WTC11 (cell line): ENCODE results near the gene FCN1. TPM values are rescaled to one million over a fixed set of nuclear protein-coding genes. Genes with fewer than 3 reads are reported as not detected.

Experiments
- ATAC-seq: fragments of 200-7000 bp; cut with Tn5 transposase; 2 replicates; pipeline ENCODE4 v1.10.0; 2021; ENCODE audit warnings: mild to moderate bottlenecking, moderate library complexity
- CTCF ChIA-PET: fragments of 300-600 bp; sonication (Branson Sonifier 250); formaldehyde crosslinking; loops from one replicate; lab custom pipeline; 2021; ENCODE audit warnings: antibody characterized with exemption; lab: Charles Lee
- POLR2A ChIA-PET: fragments of 350-600 bp; sonication (Branson Sonifier 250); formaldehyde crosslinking; loops from one replicate; lab custom pipeline; 2021; ENCODE audit warnings: antibody characterized with exemption; lab: Charles Lee
- DNase-seq: peaks from one replicate; pipeline ENCODE4 v3.0.0; 2021; ENCODE audit warnings: low spot score
- H3K27ac Mint-ChIP-seq: 2 replicates; pipeline ENCODE4 v1.8.0; 2021; ENCODE audit warnings: mixed read lengths
- H3K27me3 Mint-ChIP-seq: 2 replicates; pipeline ENCODE4 v1.8.0; 2021; ENCODE audit warnings: low read depth, mild to moderate bottlenecking, moderate library complexity, mixed read lengths
- H3K36me3 Mint-ChIP-seq: 2 replicates; pipeline ENCODE4 v1.8.0; 2021; ENCODE audit warnings: mixed read lengths
- H3K4me1 Mint-ChIP-seq: 2 replicates; pipeline ENCODE4 v1.8.0; 2022; ENCODE audit warnings: mixed read lengths
- H3K4me3 Mint-ChIP-seq: 2 replicates; pipeline ENCODE4 v1.8.0; 2021; ENCODE audit warnings: mild to moderate bottlenecking, moderate library complexity, mixed read lengths
- H3K9me3 Mint-ChIP-seq: 2 replicates; pipeline ENCODE4 v1.8.0; 2021; ENCODE audit warnings: mixed read lengths
- CREB1 ChIP-seq: sonication (generic); formaldehyde crosslinking; IDR thresholded peaks from 2 replicates; pipeline ENCODE4 v1.8.0; 2023; ENCODE audit warnings: mild to moderate bottlenecking, missing genetic modification reagents
- IRF2 ChIP-seq: sonication (generic); formaldehyde crosslinking; IDR thresholded peaks from 2 replicates; pipeline ENCODE4 v1.8.0; 2022; ENCODE audit warnings: low read depth, missing genetic modification reagents, borderline replicate concordance
- JUN ChIP-seq: sonication (generic); formaldehyde crosslinking; IDR thresholded peaks from 2 replicates; pipeline ENCODE4 v1.8.0; 2023; ENCODE audit warnings: mild to moderate bottlenecking, missing genetic modification reagents
- KAT7 ChIP-seq: sonication (generic); formaldehyde crosslinking; IDR thresholded peaks from 2 replicates; pipeline ENCODE4 v1.8.1; 2023; ENCODE audit warnings: missing genetic modification reagents, mild to moderate bottlenecking, borderline replicate concordance
- MXD4 ChIP-seq: fragments of 250-450 bp; sonication (Bioruptor Pico); IDR thresholded peaks from 2 replicates; pipeline ENCODE4 v1.8.0; 2021; ENCODE audit warnings: mild to moderate bottlenecking, moderate library complexity, borderline replicate concordance
- NFYB ChIP-seq: sonication (generic); formaldehyde crosslinking; conservative IDR thresholded peaks from 2 replicates; pipeline ENCODE4 v1.8.0; 2022; ENCODE audit warnings: low read depth, missing genetic modification reagents
- NR2C2 ChIP-seq: sonication (generic); formaldehyde crosslinking; IDR thresholded peaks from 2 replicates; pipeline ENCODE4 v1.8.0; 2022; ENCODE audit warnings: mild to moderate bottlenecking, missing genetic modification reagents
- OVOL2 ChIP-seq: fragments of 250-450 bp; sonication (Bioruptor Pico); IDR thresholded peaks from 2 replicates; pipeline ENCODE4 v1.9.0; 2021; ENCODE audit warnings: mild to moderate bottlenecking, borderline replicate concordance
- PRRX2 ChIP-seq: fragments of 250-450 bp; sonication (Bioruptor Pico); IDR thresholded peaks from 2 replicates; pipeline ENCODE4 v1.8.0; 2021; ENCODE audit warnings: mild to moderate bottlenecking
- SMAD3 ChIP-seq: sonication (generic); formaldehyde crosslinking; IDR thresholded peaks from 2 replicates; pipeline ENCODE4 v1.8.0; 2022; ENCODE audit warnings: missing genetic modification reagents, mild to moderate bottlenecking, borderline replicate concordance
- SOX15 ChIP-seq: fragments of 250-450 bp; sonication (Bioruptor Pico); IDR thresholded peaks from 2 replicates; pipeline ENCODE4 v1.9.0; 2021; ENCODE audit warnings: mild to moderate bottlenecking
- ZNF219 ChIP-seq: sonication (generic); formaldehyde crosslinking; IDR thresholded peaks from 2 replicates; pipeline ENCODE4 v1.8.0; 2023; ENCODE audit warnings: missing genetic modification reagents, mild to moderate bottlenecking, borderline replicate concordance
- ZNF416 ChIP-seq: fragments of 250-450 bp; sonication (Bioruptor Pico); IDR thresholded peaks from 2 replicates; pipeline ENCODE4 v1.9.0; 2021; ENCODE audit warnings: mild to moderate bottlenecking, inconsistent platforms
- ZNF423 ChIP-seq: fragments of 250-450 bp; sonication (Bioruptor Pico); IDR thresholded peaks from 2 replicates; pipeline ENCODE4 v2.1.2; 2022; ENCODE audit warnings: mild to moderate bottlenecking, moderate library complexity
- total RNA-seq: library from RNA; stranded (reverse); gene quantifications from 3 replicates; pipeline ENCODE4 v1.2.3, GENCODE V29; 2021
- TF ChIP-seq, protein P1 (sequence below): sonication (generic); formaldehyde crosslinking; IDR thresholded peaks from 2 replicates; pipeline ENCODE4 v1.8.0; 2022; ENCODE audit warnings: mild to moderate bottlenecking, missing genetic modification reagents
- TF ChIP-seq, protein P2 (sequence below): sonication (generic); formaldehyde crosslinking; conservative IDR thresholded peaks from 2 replicates; pipeline ENCODE4 v1.8.1; 2022; ENCODE audit warnings: mild to moderate bottlenecking, missing genetic modification reagents
- TF ChIP-seq, protein P3 (sequence below): fragments of 250-450 bp; sonication (Bioruptor Pico); IDR thresholded peaks from 2 replicates; pipeline ENCODE4 v1.8.0; 2021; ENCODE audit warnings: mild to moderate bottlenecking
- TF ChIP-seq, protein P4 (sequence below): sonication (generic); formaldehyde crosslinking; IDR thresholded peaks from 2 replicates; pipeline ENCODE4 v1.8.0; 2022; ENCODE audit warnings: mild to moderate bottlenecking, missing genetic modification reagents
- TF ChIP-seq, protein P5 (sequence below): sonication (generic); formaldehyde crosslinking; IDR thresholded peaks from 2 replicates; pipeline ENCODE4 v1.8.0; 2022; ENCODE audit warnings: missing genetic modification reagents
- TF ChIP-seq, protein P6 (sequence below): fragments of 250-450 bp; sonication (Bioruptor Pico); IDR thresholded peaks from 2 replicates; pipeline ENCODE4 v1.9.0; 2021; ENCODE audit warnings: mild to moderate bottlenecking
- TF ChIP-seq, protein P7 (sequence below): sonication (generic); formaldehyde crosslinking; IDR thresholded peaks from 2 replicates; pipeline ENCODE4 v1.8.0; 2023; ENCODE audit warnings: missing genetic modification reagents, mild to moderate bottlenecking, borderline replicate concordance

The FCN1 gene
- total RNA-seq, 1 experiment from 2014 or later: not detected

DNA sequence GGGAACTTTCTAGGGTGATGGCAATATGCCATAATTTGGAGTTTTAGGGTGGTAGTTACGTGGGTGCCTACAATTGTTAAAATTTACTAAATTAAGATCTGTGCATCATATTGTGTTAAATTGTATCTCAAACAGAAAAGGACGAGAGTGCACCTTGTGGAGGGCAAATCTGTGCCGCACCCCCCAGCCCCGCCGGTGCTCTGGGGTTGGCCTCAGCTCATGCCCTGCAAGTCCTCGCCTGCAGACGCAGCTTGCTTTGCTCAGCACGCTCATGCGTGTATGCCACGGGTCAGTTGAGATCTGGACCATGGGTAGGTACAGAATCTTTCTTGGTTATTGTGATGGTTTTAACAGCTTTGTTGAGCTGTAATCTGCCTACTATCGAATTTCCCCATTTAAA, 33.7 kb upstream of the FCN1 start:
- ATAC-seq: no peak

DNA sequence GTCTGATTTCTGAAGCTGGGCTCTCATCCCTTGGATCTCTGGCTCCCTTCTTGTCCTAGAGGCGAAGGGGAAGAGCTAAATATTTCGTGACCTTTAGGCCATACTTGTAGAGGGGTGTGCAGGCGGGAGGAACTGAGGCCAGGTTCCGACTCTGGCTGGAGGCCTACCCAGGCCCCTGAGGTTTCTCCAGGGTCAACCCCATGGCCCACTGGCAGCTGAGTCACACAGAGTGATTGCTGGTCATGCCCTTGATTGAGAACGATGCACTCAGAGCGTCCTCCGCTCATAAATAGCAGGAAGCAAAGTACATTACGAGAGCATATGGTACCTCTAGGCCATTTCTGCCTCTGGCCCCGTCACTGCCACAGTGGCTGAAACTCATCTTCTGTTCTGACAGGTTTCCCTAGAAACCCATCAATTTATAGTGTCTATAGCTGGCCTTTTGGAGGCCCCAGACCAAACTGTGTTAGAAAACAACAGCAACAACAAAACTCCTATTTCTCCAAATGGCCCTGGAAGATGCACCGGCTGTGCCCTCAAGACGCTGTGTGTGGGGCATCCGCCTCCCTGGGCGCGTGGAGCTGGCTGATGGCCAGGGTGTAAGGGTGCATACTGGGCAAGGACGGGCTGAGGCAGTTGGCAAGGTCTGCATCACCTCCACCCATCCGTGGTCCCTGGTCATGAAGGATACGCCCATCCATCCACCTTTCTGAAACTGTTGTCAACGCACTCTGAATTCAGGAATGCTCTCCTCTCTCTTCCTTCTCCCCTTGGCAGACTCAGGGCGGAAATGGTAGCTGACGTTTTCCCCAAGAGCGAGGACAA, 32.9 kb upstream of the FCN1 start:
- no peak overlapping the region; the same call in 1 of the 2 replicates for H3K27ac Mint-ChIP-seq
- ATAC-seq (no peak), DNase-seq (no peak)
- no peak overlapping the region for H3K4me3 Mint-ChIP-seq
- no peak for TF ChIP-seq CREB1 (CRISPR knock-in tag)
- TF ChIP-seq, protein P1, sequence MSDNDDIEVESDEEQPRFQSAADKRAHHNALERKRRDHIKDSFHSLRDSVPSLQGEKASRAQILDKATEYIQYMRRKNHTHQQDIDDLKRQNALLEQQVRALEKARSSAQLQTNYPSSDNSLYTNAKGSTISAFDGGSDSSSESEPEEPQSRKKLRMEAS (CRISPR knock-in tag): no peak
- TF ChIP-seq, protein P2, sequence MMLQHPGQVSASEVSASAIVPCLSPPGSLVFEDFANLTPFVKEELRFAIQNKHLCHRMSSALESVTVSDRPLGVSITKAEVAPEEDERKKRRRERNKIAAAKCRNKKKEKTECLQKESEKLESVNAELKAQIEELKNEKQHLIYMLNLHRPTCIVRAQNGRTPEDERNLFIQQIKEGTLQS: no peak
- TF ChIP-seq OVOL2: no peak
- no peak for TF ChIP-seq KAT7 (CRISPR knock-in tag)
- TF ChIP-seq ZNF423 (CRISPR knock-in tag): no peak
- no peak for TF ChIP-seq NFYB (CRISPR knock-in tag)
- TF ChIP-seq SOX15 (CRISPR knock-in tag): no peak
- no peak for TF ChIP-seq NR2C2 (CRISPR knock-in tag)
- TF ChIP-seq, protein P3, sequence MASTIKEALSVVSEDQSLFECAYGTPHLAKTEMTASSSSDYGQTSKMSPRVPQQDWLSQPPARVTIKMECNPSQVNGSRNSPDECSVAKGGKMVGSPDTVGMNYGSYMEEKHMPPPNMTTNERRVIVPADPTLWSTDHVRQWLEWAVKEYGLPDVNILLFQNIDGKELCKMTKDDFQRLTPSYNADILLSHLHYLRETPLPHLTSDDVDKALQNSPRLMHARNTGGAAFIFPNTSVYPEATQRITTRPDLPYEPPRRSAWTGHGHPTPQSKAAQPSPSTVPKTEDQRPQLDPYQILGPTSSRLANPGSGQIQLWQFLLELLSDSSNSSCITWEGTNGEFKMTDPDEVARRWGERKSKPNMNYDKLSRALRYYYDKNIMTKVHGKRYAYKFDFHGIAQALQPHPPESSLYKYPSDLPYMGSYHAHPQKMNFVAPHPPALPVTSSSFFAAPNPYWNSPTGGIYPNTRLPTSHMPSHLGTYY (CRISPR knock-in tag): no peak
- TF ChIP-seq, protein P4, sequence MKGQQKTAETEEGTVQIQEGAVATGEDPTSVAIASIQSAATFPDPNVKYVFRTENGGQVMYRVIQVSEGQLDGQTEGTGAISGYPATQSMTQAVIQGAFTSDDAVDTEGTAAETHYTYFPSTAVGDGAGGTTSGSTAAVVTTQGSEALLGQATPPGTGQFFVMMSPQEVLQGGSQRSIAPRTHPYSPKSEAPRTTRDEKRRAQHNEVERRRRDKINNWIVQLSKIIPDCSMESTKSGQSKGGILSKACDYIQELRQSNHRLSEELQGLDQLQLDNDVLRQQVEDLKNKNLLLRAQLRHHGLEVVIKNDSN (CRISPR knock-in tag): no peak
- TF ChIP-seq, protein P5, sequence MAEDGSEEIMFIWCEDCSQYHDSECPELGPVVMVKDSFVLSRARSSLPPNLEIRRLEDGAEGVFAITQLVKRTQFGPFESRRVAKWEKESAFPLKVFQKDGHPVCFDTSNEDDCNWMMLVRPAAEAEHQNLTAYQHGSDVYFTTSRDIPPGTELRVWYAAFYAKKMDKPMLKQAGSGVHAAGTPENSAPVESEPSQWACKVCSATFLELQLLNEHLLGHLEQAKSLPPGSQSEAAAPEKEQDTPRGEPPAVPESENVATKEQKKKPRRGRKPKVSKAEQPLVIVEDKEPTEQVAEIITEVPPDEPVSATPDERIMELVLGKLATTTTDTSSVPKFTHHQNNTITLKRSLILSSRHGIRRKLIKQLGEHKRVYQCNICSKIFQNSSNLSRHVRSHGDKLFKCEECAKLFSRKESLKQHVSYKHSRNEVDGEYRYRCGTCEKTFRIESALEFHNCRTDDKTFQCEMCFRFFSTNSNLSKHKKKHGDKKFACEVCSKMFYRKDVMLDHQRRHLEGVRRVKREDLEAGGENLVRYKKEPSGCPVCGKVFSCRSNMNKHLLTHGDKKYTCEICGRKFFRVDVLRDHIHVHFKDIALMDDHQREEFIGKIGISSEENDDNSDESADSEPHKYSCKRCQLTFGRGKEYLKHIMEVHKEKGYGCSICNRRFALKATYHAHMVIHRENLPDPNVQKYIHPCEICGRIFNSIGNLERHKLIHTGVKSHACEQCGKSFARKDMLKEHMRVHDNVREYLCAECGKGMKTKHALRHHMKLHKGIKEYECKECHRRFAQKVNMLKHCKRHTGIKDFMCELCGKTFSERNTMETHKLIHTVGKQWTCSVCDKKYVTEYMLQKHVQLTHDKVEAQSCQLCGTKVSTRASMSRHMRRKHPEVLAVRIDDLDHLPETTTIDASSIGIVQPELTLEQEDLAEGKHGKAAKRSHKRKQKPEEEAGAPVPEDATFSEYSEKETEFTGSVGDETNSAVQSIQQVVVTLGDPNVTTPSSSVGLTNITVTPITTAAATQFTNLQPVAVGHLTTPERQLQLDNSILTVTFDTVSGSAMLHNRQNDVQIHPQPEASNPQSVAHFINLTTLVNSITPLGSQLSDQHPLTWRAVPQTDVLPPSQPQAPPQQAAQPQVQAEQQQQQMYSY (CRISPR knock-in tag): no peak
- TF ChIP-seq, protein P6, sequence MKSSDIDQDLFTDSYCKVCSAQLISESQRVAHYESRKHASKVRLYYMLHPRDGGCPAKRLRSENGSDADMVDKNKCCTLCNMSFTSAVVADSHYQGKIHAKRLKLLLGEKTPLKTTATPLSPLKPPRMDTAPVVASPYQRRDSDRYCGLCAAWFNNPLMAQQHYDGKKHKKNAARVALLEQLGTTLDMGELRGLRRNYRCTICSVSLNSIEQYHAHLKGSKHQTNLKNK (CRISPR knock-in tag): no peak
- TF ChIP-seq ZNF416 (CRISPR knock-in tag): no peak
- no peak for TF ChIP-seq ZNF219
- no peak for TF ChIP-seq PRRX2 (CRISPR knock-in tag)
- TF ChIP-seq, protein P7, sequence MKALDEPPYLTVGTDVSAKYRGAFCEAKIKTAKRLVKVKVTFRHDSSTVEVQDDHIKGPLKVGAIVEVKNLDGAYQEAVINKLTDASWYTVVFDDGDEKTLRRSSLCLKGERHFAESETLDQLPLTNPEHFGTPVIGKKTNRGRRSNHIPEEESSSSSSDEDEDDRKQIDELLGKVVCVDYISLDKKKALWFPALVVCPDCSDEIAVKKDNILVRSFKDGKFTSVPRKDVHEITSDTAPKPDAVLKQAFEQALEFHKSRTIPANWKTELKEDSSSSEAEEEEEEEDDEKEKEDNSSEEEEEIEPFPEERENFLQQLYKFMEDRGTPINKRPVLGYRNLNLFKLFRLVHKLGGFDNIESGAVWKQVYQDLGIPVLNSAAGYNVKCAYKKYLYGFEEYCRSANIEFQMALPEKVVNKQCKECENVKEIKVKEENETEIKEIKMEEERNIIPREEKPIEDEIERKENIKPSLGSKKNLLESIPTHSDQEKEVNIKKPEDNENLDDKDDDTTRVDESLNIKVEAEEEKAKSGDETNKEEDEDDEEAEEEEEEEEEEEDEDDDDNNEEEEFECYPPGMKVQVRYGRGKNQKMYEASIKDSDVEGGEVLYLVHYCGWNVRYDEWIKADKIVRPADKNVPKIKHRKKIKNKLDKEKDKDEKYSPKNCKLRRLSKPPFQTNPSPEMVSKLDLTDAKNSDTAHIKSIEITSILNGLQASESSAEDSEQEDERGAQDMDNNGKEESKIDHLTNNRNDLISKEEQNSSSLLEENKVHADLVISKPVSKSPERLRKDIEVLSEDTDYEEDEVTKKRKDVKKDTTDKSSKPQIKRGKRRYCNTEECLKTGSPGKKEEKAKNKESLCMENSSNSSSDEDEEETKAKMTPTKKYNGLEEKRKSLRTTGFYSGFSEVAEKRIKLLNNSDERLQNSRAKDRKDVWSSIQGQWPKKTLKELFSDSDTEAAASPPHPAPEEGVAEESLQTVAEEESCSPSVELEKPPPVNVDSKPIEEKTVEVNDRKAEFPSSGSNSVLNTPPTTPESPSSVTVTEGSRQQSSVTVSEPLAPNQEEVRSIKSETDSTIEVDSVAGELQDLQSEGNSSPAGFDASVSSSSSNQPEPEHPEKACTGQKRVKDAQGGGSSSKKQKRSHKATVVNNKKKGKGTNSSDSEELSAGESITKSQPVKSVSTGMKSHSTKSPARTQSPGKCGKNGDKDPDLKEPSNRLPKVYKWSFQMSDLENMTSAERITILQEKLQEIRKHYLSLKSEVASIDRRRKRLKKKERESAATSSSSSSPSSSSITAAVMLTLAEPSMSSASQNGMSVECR (CRISPR knock-in tag): no peak
- ChIA-PET POLR2A (no interaction called here), CTCF (interaction anchor here (1.1 to 1.2 kb wide), 2 partner anchors 172 kb away, joined by 3 read pairs; no protein-coding TSS in a partner anchor)
- H3K36me3 Mint-ChIP-seq: 0 out of 2 replicates have a peak, but pooled peaks cover 3% of the 10 kb centered on the region
- no peaks in the 10 kb centered on the region for H3K4me1 Mint-ChIP-seq
- H3K27me3 Mint-ChIP-seq: no peaks in the 10 kb centered on the region
- H3K9me3 Mint-ChIP-seq: peaks cover 19% of the 10 kb centered on the region

More for the DNA sequence above, 33.7 kb upstream of the FCN1 start:
- Mint-ChIP-seq H3K27me3 (no peaks in the 10 kb centered on the region), H3K9me3 (peaks cover 19% of the 10 kb centered on the region), H3K4me1 (no peaks in the 10 kb centered on the region), H3K27ac (no peak overlapping the region), H3K4me3 (no peak overlapping the region), H3K36me3 (0 out of 2 replicates have a peak, but pooled peaks cover 3% of the 10 kb centered on the region)
- DNase-seq: no peak
- POLR2A ChIA-PET: no interaction called here
- TF ChIP-seq IRF2 (no peak), JUN (no peak), MXD4 (no peak), CREB1 (CRISPR knock-in tag) (no peak), SMAD3 (no peak)
- CTCF ChIA-PET: interaction anchor here (1.2 kb wide), 1 partner anchor 173 kb away, joined by 3 read pairs; no protein-coding TSS in a partner anchor
